Measurements from ENCODE around the gene DOCK1.

DOCK1 gene

DNA sequence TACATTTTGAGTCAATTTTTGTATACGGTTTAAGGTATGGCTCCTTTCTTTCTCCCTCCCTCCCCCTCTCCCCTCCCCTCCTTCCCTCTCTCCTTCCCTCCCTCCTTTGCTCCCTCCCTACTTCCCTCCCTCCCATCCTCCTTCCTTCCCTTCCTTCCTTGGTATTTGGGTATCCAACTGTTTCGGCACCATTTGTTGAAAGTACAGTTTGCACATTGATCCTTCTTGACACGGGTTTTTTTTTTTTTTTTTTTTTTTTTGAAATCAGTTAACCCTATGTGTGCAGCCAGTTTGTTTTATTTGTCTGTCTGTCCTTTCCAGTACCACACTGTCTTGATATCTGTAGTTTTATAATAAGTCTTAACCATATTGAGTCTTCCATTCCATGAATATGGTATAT, 331.0 kb downstream of the DOCK1 start:
- no peak overlapping the region for H2AFZ ChIP-seq (ENCODE audit: low read length)
- TF ChIP-seq EZH2phosphoT487 (IDR thresholded peaks at IDR 0.05; ENCODE audit: borderline replicate concordance) = no peak
- TF ChIP-seq, protein P1, sequence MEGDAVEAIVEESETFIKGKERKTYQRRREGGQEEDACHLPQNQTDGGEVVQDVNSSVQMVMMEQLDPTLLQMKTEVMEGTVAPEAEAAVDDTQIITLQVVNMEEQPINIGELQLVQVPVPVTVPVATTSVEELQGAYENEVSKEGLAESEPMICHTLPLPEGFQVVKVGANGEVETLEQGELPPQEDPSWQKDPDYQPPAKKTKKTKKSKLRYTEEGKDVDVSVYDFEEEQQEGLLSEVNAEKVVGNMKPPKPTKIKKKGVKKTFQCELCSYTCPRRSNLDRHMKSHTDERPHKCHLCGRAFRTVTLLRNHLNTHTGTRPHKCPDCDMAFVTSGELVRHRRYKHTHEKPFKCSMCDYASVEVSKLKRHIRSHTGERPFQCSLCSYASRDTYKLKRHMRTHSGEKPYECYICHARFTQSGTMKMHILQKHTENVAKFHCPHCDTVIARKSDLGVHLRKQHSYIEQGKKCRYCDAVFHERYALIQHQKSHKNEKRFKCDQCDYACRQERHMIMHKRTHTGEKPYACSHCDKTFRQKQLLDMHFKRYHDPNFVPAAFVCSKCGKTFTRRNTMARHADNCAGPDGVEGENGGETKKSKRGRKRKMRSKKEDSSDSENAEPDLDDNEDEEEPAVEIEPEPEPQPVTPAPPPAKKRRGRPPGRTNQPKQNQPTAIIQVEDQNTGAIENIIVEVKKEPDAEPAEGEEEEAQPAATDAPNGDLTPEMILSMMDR (conservative IDR thresholded peaks at IDR 0.05; ENCODE audit: low read length) = no peak

DNA sequence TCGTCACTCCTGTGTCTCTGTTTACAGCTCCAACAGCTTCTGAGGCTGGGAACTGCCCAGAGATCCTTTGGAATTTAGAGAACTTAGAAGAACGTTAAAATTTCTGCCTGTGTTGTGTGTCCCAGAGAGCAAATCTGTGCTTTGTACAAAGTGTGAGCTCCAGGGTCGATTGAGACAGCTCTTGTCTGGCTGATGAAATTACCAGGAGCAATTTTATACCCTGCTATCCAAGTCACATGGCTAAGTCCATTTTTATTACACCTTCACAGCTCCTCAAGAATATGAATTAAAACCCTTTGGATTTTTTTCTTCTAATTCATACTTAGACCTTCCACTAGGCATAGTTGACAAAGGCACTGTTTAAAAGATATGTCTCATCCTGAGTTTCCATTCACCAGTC, 337.7 kb downstream of the DOCK1 start:
- no peaks in the 10 kb centered on the region for H3K9me2 ChIP-seq (replicated peaks; ENCODE audit: low read depth, low read length)
- no peaks in the 10 kb centered on the region for H3F3A ChIP-seq (ENCODE audit: low read depth)
- H3K4me1 ChIP-seq (ENCODE audit: insufficient read depth, low read length, poor library complexity, severe bottlenecking) = no peaks in the 10 kb centered on the region
- H3K4me3 ChIP-seq (ENCODE audit: low read length, poor library complexity, severe bottlenecking) = no peak overlapping the region
- H3K79me2 ChIP-seq (ENCODE audit: insufficient read depth, low read length) = no peaks in the 10 kb centered on the region
- TF ChIP-seq, protein P1 (conservative IDR thresholded peaks at IDR 0.05; ENCODE audit: low read length) = no peak
- no peak for TF ChIP-seq EZH2phosphoT487 (IDR thresholded peaks at IDR 0.05; ENCODE audit: borderline replicate concordance)
- no peak overlapping the region for H2AFZ ChIP-seq (ENCODE audit: low read length)
- H3K36me3 ChIP-seq (ENCODE audit: insufficient read depth, low read length) = no peaks in the 10 kb centered on the region
- H4K20me1 ChIP-seq (ENCODE audit: insufficient read depth, low read length, poor library complexity, severe bottlenecking) = no peaks in the 10 kb centered on the region
- H3K9me3 ChIP-seq (ENCODE audit: insufficient read depth, low read depth, low read length) = peaks cover 3% of the 10 kb centered on the region; the same call in 1 of the 2 replicates
- no peak overlapping the region for H3K4me2 ChIP-seq (ENCODE audit: low read depth, low read length, poor library complexity, severe bottlenecking)
- H3K27me3 ChIP-seq (ENCODE audit: insufficient read depth, low read length, poor library complexity, severe bottlenecking) = no peaks in the 10 kb centered on the region
- no peak overlapping the region for H3K9ac ChIP-seq (ENCODE audit: low read depth, low read length, poor library complexity, severe bottlenecking)

More for the DNA sequence above, 331.0 kb downstream of the DOCK1 start:
- no peaks in the 10 kb centered on the region for H3K27me3 ChIP-seq (ENCODE audit: insufficient read depth, low read length, poor library complexity, severe bottlenecking)
- no peaks in the 10 kb centered on the region for H3F3A ChIP-seq (ENCODE audit: low read depth)
- no peak overlapping the region for H3K4me2 ChIP-seq (ENCODE audit: low read depth, low read length, poor library complexity, severe bottlenecking)
- H3K36me3 ChIP-seq (ENCODE audit: insufficient read depth, low read length) = no peaks in the 10 kb centered on the region
- no peak overlapping the region for H3K9ac ChIP-seq (ENCODE audit: low read depth, low read length, poor library complexity, severe bottlenecking)
- no peaks in the 10 kb centered on the region for H3K4me1 ChIP-seq (ENCODE audit: insufficient read depth, low read length, poor library complexity, severe bottlenecking)
- H3K4me3 ChIP-seq (ENCODE audit: low read length, poor library complexity, severe bottlenecking) = no peak overlapping the region
- H3K9me2 ChIP-seq (replicated peaks; ENCODE audit: low read depth, low read length) = no peaks in the 10 kb centered on the region
- peaks cover 3% of the 10 kb centered on the region; the same call in 1 of the 2 replicates for H3K9me3 ChIP-seq (ENCODE audit: insufficient read depth, low read depth, low read length)
- no peaks in the 10 kb centered on the region for H4K20me1 ChIP-seq (ENCODE audit: insufficient read depth, low read length, poor library complexity, severe bottlenecking)
- H3K79me2 ChIP-seq (ENCODE audit: insufficient read depth, low read length) = no peaks in the 10 kb centered on the region

DNA sequence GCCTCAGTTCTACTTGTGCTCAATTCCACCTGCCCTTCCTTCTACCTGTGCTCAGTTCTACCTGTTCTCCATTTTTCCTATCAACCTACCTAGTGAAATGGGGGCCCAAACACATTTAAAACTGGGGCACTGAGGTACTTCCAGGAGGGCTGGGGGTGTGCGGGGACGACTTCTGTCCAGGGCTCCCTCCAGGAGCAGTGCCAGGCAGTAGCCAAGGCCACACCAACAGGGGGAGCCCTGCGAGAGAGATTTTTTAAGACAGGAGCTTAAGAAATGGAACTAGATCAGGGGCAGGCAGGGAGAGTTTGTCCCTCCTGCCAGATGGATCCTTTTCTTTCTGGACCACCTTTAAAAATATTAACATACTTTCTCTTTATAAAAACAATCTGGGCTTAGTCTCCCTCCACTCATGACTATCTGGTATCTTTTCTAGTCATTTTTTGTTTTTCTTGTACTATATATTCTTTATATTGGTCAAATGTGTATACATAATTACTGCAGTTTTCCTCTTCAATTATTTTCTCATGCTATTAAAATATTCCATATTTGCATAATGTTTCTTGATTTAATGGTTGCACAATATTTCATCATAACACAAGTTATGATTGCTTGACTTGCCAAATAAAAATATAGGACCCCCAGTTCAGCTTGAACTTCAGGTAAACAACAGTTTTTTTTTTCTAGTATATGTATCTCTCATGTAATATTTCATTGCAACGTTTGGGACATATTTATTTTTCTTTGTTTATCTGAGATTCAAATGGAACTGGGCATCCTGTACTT, 338.5 kb downstream of the DOCK1 start:
- Histone ChIP-seq H3K4me3 (ENCODE audit: low read length, poor library complexity, severe bottlenecking) (no peak overlapping the region), H2AFZ (ENCODE audit: low read length) (no peak overlapping the region), H3F3A (ENCODE audit: low read depth) (no peaks in the 10 kb centered on the region), H3K27me3 (ENCODE audit: insufficient read depth, low read length, poor library complexity, severe bottlenecking) (no peaks in the 10 kb centered on the region), H4K20me1 (ENCODE audit: insufficient read depth, low read length, poor library complexity, severe bottlenecking) (no peaks in the 10 kb centered on the region), H3K9me2 (replicated peaks; ENCODE audit: low read depth, low read length) (no peaks in the 10 kb centered on the region), H3K36me3 (ENCODE audit: insufficient read depth, low read length) (no peaks in the 10 kb centered on the region), H3K4me1 (ENCODE audit: insufficient read depth, low read length, poor library complexity, severe bottlenecking) (no peaks in the 10 kb centered on the region), H3K9ac (ENCODE audit: low read depth, low read length, poor library complexity, severe bottlenecking) (no peak overlapping the region), H3K79me2 (ENCODE audit: insufficient read depth, low read length) (no peaks in the 10 kb centered on the region), H3K9me3 (ENCODE audit: insufficient read depth, low read depth, low read length) (peaks cover 3% of the 10 kb centered on the region; the same call in 1 of the 2 replicates), H3K4me2 (ENCODE audit: low read depth, low read length, poor library complexity, severe bottlenecking) (no peak overlapping the region)
- TF ChIP-seq, protein P1 (conservative IDR thresholded peaks at IDR 0.05; ENCODE audit: low read length) = peak; percentile 28; the same call in 1 of the 2 replicates
- no peak for TF ChIP-seq EZH2phosphoT487 (IDR thresholded peaks at IDR 0.05; ENCODE audit: borderline replicate concordance)
